ENCODE data around the gene OR4D10. TPM values are rescaled to one million over a fixed set of nuclear protein-coding genes. Genes with fewer than 3 reads are reported as not detected.

The OR4D10 gene
- total and polyA plus RNA-seq, 2 experiments from 2014 or later, result not detected

DNA sequence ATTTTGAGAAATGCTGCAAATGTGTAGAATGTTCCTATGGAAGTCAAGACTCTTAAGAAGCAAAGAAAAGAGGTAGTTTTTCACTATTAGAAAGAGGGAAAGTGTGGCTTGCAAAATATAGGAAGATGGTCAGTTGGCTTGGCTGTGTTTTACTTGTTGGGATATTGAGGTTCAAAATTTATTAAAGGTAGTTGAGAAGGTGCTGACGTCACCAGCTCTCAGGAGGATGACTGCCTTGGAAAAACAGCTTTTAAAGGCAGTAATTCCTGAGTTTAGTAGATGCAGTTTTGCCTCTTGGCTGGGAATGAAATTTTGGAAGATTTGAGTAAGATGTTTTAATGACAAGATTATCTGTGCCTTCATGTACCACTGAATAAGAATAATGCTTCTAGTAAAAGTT lies 38.6 kb downstream of the OR4D10 start:
- H3K9me2 ChIP-seq (ENCODE audit: insufficient read depth), result 0 out of 2 replicates have a peak, but pooled peaks cover 3% of the 10 kb centered on the region
- Mint-ChIP-seq H3K9me3 (no peaks in the 10 kb centered on the region), H3K4me1 (no peaks in the 10 kb centered on the region), H3K27ac (no peak overlapping the region), H3K27me3 (ENCODE audit: insufficient read depth, low read depth, poor library complexity) (no peaks in the 10 kb centered on the region), H3K4me3 (no peak overlapping the region), H3K36me3 (ENCODE audit: low read depth) (no peaks in the 10 kb centered on the region)
- H3K36me3 ChIP-seq (ENCODE audit: insufficient read depth), result no peaks in the 10 kb centered on the region
- DNase-seq (ENCODE audit: low spot score) (no peak), ATAC-seq (no peak)
- no peaks in the 10 kb centered on the region for H4K20me1 ChIP-seq (replicated peaks; ENCODE audit: insufficient read depth)
- H3K27me3 ChIP-seq (ENCODE audit: insufficient read depth), result no peaks in the 10 kb centered on the region; the same call in 1 of the 2 replicates
- H3K27ac ChIP-seq (ENCODE audit: low read depth), result no peak overlapping the region
- H3K4me2 ChIP-seq, result no peak overlapping the region
- H3K79me2 ChIP-seq (replicated peaks; ENCODE audit: insufficient read depth), result no peaks in the 10 kb centered on the region
- no peaks in the 10 kb centered on the region for H3K4me1 ChIP-seq (ENCODE audit: insufficient read depth)
- H2AFZ ChIP-seq, result 0 out of 2 replicates have a peak overlapping the region, but pooled peaks have one; percentile 18
- TF ChIP-seq ZNF114 (CRISPR knock-in tag; IDR thresholded peaks at IDR 0.05) (no peak), STAT1 (IDR thresholded peaks at IDR 0.05; ENCODE audit: unreplicated experiment) (no peak), JUNB (IDR thresholded peaks at IDR 0.05; ENCODE audit: unreplicated experiment) (no peak), CREB1 (CRISPR knock-in tag; IDR thresholded peaks at IDR 0.05; ENCODE audit: low read depth) (no peak), EZH2phosphoT487 (IDR thresholded peaks at IDR 0.05; ENCODE audit: unreplicated experiment) (no peak), POLR2AphosphoS5 (IDR thresholded peaks at IDR 0.05; ENCODE audit: low read depth) (no peak), NANOG (IDR thresholded peaks at IDR 0.05; ENCODE audit: borderline replicate concordance) (no peak), EZH2 (IDR thresholded peaks at IDR 0.05; ENCODE audit: low read depth, unreplicated experiment) (no peak), ZNF331 (CRISPR knock-in tag; IDR thresholded peaks at IDR 0.05; ENCODE audit: low read depth) (no peak)
- TF ChIP-seq, protein P1, sequence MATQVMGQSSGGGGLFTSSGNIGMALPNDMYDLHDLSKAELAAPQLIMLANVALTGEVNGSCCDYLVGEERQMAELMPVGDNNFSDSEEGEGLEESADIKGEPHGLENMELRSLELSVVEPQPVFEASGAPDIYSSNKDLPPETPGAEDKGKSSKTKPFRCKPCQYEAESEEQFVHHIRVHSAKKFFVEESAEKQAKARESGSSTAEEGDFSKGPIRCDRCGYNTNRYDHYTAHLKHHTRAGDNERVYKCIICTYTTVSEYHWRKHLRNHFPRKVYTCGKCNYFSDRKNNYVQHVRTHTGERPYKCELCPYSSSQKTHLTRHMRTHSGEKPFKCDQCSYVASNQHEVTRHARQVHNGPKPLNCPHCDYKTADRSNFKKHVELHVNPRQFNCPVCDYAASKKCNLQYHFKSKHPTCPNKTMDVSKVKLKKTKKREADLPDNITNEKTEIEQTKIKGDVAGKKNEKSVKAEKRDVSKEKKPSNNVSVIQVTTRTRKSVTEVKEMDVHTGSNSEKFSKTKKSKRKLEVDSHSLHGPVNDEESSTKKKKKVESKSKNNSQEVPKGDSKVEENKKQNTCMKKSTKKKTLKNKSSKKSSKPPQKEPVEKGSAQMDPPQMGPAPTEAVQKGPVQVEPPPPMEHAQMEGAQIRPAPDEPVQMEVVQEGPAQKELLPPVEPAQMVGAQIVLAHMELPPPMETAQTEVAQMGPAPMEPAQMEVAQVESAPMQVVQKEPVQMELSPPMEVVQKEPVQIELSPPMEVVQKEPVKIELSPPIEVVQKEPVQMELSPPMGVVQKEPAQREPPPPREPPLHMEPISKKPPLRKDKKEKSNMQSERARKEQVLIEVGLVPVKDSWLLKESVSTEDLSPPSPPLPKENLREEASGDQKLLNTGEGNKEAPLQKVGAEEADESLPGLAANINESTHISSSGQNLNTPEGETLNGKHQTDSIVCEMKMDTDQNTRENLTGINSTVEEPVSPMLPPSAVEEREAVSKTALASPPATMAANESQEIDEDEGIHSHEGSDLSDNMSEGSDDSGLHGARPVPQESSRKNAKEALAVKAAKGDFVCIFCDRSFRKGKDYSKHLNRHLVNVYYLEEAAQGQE (IDR thresholded peaks at IDR 0.05; ENCODE audit: unreplicated experiment), result no peak
- TF ChIP-seq, protein P2, sequence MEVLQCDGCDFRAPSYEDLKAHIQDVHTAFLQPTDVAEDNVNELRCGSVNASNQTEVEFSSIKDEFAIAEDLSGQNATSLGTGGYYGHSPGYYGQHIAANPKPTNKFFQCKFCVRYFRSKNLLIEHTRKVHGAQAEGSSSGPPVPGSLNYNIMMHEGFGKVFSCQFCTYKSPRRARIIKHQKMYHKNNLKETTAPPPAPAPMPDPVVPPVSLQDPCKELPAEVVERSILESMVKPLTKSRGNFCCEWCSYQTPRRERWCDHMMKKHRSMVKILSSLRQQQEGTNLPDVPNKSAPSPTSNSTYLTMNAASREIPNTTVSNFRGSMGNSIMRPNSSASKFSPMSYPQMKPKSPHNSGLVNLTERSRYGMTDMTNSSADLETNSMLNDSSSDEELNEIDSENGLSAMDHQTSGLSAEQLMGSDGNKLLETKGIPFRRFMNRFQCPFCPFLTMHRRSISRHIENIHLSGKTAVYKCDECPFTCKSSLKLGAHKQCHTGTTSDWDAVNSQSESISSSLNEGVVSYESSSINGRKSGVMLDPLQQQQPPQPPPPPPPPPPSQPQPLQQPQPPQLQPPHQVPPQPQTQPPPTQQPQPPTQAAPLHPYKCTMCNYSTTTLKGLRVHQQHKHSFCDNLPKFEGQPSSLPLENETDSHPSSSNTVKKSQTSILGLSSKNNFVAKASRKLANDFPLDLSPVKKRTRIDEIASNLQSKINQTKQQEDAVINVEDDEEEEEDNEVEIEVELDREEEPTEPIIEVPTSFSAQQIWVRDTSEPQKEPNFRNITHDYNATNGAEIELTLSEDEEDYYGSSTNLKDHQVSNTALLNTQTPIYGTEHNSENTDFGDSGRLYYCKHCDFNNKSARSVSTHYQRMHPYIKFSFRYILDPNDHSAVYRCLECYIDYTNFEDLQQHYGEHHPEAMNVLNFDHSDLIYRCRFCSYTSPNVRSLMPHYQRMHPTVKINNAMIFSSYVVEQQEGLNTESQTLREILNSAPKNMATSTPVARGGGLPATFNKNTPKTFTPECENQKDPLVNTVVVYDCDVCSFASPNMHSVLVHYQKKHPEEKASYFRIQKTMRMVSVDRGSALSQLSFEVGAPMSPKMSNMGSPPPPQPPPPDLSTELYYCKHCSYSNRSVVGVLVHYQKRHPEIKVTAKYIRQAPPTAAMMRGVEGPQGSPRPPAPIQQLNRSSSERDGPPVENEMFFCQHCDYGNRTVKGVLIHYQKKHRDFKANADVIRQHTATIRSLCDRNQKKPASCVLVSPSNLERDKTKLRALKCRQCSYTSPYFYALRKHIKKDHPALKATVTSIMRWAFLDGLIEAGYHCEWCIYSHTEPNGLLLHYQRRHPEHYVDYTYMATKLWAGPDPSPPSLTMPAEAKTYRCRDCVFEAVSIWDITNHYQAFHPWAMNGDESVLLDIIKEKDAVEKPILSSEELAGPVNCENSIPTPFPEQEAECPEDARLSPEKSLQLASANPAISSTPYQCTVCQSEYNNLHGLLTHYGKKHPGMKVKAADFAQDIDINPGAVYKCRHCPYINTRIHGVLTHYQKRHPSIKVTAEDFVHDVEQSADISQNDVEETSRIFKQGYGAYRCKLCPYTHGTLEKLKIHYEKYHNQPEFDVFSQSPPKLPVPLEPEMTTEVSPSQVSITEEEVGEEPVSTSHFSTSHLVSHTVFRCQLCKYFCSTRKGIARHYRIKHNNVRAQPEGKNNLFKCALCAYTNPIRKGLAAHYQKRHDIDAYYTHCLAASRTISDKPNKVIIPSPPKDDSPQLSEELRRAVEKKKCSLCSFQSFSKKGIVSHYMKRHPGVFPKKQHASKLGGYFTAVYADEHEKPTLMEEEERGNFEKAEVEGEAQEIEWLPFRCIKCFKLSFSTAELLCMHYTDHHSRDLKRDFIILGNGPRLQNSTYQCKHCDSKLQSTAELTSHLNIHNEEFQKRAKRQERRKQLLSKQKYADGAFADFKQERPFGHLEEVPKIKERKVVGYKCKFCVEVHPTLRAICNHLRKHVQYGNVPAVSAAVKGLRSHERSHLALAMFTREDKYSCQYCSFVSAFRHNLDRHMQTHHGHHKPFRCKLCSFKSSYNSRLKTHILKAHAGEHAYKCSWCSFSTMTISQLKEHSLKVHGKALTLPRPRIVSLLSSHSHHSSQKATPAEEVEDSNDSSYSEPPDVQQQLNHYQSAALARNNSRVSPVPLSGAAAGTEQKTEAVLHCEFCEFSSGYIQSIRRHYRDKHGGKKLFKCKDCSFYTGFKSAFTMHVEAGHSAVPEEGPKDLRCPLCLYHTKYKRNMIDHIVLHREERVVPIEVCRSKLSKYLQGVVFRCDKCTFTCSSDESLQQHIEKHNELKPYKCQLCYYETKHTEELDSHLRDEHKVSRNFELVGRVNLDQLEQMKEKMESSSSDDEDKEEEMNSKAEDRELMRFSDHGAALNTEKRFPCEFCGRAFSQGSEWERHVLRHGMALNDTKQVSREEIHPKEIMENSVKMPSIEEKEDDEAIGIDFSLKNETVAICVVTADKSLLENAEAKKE (CRISPR knock-in tag; IDR thresholded peaks at IDR 0.05), result no peak
- TF ChIP-seq, protein P3, sequence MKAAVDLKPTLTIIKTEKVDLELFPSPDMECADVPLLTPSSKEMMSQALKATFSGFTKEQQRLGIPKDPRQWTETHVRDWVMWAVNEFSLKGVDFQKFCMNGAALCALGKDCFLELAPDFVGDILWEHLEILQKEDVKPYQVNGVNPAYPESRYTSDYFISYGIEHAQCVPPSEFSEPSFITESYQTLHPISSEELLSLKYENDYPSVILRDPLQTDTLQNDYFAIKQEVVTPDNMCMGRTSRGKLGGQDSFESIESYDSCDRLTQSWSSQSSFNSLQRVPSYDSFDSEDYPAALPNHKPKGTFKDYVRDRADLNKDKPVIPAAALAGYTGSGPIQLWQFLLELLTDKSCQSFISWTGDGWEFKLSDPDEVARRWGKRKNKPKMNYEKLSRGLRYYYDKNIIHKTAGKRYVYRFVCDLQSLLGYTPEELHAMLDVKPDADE (IDR thresholded peaks at IDR 0.05), result no peak
- TF ChIP-seq, protein P4, sequence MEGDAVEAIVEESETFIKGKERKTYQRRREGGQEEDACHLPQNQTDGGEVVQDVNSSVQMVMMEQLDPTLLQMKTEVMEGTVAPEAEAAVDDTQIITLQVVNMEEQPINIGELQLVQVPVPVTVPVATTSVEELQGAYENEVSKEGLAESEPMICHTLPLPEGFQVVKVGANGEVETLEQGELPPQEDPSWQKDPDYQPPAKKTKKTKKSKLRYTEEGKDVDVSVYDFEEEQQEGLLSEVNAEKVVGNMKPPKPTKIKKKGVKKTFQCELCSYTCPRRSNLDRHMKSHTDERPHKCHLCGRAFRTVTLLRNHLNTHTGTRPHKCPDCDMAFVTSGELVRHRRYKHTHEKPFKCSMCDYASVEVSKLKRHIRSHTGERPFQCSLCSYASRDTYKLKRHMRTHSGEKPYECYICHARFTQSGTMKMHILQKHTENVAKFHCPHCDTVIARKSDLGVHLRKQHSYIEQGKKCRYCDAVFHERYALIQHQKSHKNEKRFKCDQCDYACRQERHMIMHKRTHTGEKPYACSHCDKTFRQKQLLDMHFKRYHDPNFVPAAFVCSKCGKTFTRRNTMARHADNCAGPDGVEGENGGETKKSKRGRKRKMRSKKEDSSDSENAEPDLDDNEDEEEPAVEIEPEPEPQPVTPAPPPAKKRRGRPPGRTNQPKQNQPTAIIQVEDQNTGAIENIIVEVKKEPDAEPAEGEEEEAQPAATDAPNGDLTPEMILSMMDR (conservative IDR thresholded peaks at IDR 0.05; ENCODE audit: low read depth in 2 of 2), result no peak
- no peak overlapping the region for H3K4me3 ChIP-seq
- H3F3A ChIP-seq (replicated peaks; ENCODE audit: low read depth), result no peaks in the 10 kb centered on the region
